ENCODE measurements around the gene TMEM178A.

The TMEM178A gene

DNA sequence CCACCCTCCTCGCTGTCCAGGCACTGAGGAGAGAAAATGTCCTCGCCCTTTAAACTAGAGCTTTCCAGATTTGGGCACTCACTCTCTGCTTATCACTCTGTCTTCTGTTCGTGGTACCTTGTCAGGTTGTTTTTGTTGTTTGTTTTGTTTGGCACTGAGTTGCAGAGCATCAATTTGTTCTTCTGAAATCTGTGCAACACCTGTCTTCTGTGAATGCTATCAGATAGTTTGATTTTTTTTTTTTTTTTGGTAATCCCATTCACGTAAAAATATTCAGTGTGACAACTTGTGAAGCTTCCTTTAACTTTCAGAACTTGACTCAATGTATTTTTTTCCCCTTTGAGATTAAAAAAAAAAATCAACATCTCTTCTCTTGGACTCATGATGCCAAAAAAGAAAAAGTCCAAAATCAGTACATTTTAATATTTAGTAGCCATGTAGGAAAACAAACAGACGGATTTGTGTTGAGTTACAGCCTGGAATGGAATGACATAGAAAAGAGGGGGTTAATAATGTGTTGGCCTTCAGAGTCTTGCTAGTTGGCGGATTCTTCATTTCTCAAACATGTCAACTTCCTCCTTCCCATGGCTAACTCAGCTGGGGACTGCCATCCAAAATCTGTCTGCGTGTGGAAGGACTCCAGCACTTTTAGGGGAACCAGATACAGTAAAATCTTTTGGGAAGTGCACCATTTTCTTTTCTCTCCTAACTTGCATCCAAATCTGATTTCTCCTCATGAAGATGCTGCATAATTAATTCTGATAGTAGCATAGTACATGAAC is 1.6 kb downstream of the TMEM178A start:
- peaks cover 4% of the 10 kb centered on the region for H3K4me1 ChIP-seq (ENCODE audit: control insufficient read depth, insufficient read depth, low read length)
- H3K36me3 ChIP-seq (ENCODE audit: control insufficient read depth, insufficient read depth, low read length) = no peaks in the 10 kb centered on the region
- H3K27ac ChIP-seq (ENCODE audit: low read depth, low read length) = no peak overlapping the region
- peak overlapping the region; percentile 61 for H3K4me3 ChIP-seq (ENCODE audit: low read length)
- no peak overlapping the region for H3K9ac ChIP-seq (ENCODE audit: low read length)
- H3K27me3 ChIP-seq (ENCODE audit: control insufficient read depth, insufficient read depth, low read length) = peaks cover 5% of the 10 kb centered on the region

DNA sequence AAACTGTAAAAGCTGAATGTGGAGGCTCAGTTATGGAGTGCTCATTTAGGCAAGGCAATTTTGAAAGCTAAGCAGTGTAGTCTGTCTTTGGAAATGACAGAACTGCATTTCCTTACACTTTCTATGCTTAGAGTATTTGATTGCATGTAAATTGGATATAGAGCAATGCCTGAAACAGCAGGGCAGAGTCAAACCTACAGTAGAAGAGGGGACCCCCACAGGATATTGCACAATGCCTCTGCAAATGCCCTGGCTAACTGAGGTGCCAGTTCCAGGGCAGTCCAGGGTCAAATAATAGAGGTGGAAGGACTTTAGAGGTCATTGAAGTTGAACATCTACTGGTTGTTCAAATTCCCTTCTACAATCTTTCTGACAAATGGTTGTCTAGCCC is 2.2 kb downstream of the TMEM178A start:
- H3K27me3 ChIP-seq (ENCODE audit: control insufficient read depth, insufficient read depth, low read length) = peaks cover 5% of the 10 kb centered on the region
- H3K36me3 ChIP-seq (ENCODE audit: control insufficient read depth, insufficient read depth, low read length) = no peaks in the 10 kb centered on the region
- H3K4me3 ChIP-seq (ENCODE audit: low read length) = no peak overlapping the region
- no peak overlapping the region for H3K9ac ChIP-seq (ENCODE audit: low read length)
- peaks cover 4% of the 10 kb centered on the region for H3K4me1 ChIP-seq (ENCODE audit: control insufficient read depth, insufficient read depth, low read length)
- H3K27ac ChIP-seq (ENCODE audit: low read depth, low read length) = no peak overlapping the region

DNA sequence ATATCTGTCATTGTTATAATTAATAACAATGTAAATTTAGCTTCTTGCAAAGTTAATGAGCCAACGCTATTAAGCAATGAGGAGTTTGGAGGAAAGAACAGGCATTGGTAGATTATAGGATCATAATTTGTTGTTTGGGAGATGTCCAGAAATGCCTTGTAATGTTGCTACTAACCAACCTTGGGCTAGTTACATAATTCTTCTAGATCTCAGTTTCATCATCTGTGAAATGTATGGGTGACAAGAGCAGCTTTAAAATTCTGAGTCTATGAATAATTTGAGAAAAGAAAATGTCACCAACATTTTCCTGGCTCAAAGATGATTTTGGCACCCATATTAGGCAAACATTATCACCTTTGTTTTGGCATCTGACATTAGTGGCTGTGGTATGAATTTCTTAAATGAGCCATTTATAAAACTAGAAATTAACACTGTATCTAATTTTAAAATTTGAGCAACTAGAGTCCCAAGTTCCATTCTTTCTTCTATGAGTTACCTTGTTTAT is 2.9 kb downstream of the TMEM178A start:
- Histone ChIP-seq H3K27me3 (ENCODE audit: control insufficient read depth, insufficient read depth, low read length) (peaks cover 5% of the 10 kb centered on the region), H3K4me1 (ENCODE audit: control insufficient read depth, insufficient read depth, low read length) (peaks cover 4% of the 10 kb centered on the region), H3K27ac (ENCODE audit: low read depth, low read length) (no peak overlapping the region)

DNA sequence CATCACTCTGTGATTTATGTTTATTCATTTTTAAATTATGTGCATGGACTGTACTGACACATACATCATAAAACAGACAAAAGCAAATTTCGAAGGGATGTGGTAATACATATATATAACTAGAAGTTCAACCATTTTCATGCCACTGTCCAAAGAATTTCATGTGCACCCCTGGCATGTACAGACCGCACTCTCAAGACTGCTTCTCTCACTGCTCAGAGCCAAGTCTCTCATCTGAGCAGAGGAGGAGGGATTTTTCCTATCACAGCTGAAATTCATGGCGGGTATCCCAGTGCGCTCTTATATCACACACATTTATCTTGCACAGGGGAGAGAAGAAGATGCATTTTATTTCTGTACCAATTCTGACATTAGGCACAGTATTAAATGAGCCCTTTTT is 5.9 kb downstream of the TMEM178A start:
- peaks cover 5% of the 10 kb centered on the region for H3K27me3 ChIP-seq (ENCODE audit: control insufficient read depth, insufficient read depth, low read length)
- H3K4me3 ChIP-seq (ENCODE audit: low read length) = no peak overlapping the region
- H3K27ac ChIP-seq (ENCODE audit: low read depth, low read length) = no peak overlapping the region
- peaks cover 4% of the 10 kb centered on the region for H3K4me1 ChIP-seq (ENCODE audit: control insufficient read depth, insufficient read depth, low read length)
- no peak overlapping the region for H3K9ac ChIP-seq (ENCODE audit: low read length)
- H3K36me3 ChIP-seq (ENCODE audit: control insufficient read depth, insufficient read depth, low read length) = no peaks in the 10 kb centered on the region

More for the DNA sequence above, 2.9 kb downstream of the TMEM178A start:
- H3K36me3 ChIP-seq (ENCODE audit: control insufficient read depth, insufficient read depth, low read length) = no peaks in the 10 kb centered on the region
- no peak overlapping the region for H3K9ac ChIP-seq (ENCODE audit: low read length)
- H3K4me3 ChIP-seq (ENCODE audit: low read length) = no peak overlapping the region

DNA sequence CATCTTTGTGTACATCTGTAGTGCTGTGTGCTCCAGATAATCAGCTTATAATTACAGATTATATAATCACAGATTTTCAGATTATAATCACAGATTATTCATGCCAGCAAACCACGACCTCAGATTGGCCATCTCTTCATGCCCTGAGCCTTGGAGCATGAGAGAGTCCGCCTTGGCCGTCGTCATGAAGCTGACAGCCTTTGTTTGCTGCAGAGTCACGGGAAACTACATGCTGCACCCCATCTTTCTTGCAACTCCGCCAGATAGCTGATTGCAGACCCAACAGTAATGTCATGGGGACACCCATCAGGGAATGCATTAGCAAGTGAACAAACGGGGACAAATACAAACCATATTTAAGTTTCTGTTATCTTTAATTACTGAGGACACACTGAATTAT is 7.3 kb downstream of the TMEM178A start:
- Histone ChIP-seq H3K4me1 (ENCODE audit: control insufficient read depth, insufficient read depth, low read length) (no peaks in the 10 kb centered on the region), H3K4me3 (ENCODE audit: low read length) (no peak overlapping the region), H3K27ac (ENCODE audit: low read depth, low read length) (no peak overlapping the region), H3K27me3 (ENCODE audit: control insufficient read depth, insufficient read depth, low read length) (no peaks in the 10 kb centered on the region), H3K9ac (ENCODE audit: low read length) (no peak overlapping the region), H3K36me3 (ENCODE audit: control insufficient read depth, insufficient read depth, low read length) (no peaks in the 10 kb centered on the region)

DNA sequence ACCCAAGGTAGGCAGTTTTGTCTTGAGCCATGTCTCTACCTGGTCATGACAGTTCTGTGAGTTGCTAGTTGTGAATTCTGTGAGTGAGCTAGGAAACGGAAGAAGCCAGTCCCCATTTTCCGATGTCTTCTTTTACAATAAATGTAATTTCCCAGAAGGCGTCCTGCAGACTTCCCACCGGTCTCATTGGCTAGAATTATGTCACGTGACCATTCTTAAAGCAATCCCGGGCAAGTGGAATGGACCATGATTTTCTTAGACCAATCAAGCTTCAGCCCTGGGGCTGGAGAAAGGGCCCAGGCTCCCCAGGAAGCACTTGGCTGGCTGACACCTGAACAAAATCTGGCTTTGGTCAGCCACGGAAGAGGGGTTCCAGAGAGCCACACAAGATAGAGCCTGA is 10.6 kb downstream of the TMEM178A start:
- H3K4me3 ChIP-seq (ENCODE audit: low read length) = no peak overlapping the region

DNA sequence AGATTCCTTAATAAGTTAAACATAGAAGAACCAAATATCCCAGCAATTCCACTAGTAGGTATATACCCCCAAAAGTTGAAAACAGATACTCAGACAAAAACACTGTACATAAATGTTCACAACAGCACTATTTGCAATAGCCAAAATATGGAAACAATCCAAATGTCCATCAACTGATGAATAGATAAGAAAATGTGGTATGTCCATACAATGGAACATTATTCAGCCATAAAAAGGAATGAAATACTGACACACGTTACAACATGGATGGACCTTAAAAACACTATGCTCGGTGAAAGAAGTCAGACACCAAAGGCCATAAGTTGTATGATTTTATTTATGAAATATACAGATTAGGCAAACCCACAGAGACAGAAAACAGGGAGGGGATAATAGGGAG is 12.5 kb downstream of the TMEM178A start:
- H3K4me3 ChIP-seq (ENCODE audit: low read length) = no peak overlapping the region
- no peak overlapping the region for H3K27ac ChIP-seq (ENCODE audit: low read depth, low read length)
- H3K27me3 ChIP-seq (ENCODE audit: control insufficient read depth, insufficient read depth, low read length) = no peaks in the 10 kb centered on the region
- no peak overlapping the region for H3K9ac ChIP-seq (ENCODE audit: low read length)
- no peaks in the 10 kb centered on the region for H3K4me1 ChIP-seq (ENCODE audit: control insufficient read depth, insufficient read depth, low read length)
- no peaks in the 10 kb centered on the region for H3K36me3 ChIP-seq (ENCODE audit: control insufficient read depth, insufficient read depth, low read length)

More for the DNA sequence above, 10.6 kb downstream of the TMEM178A start:
- Histone ChIP-seq H3K27ac (ENCODE audit: low read depth, low read length) (no peak overlapping the region), H3K9ac (ENCODE audit: low read length) (no peak overlapping the region), H3K36me3 (ENCODE audit: control insufficient read depth, insufficient read depth, low read length) (no peaks in the 10 kb centered on the region), H3K4me1 (ENCODE audit: control insufficient read depth, insufficient read depth, low read length) (no peaks in the 10 kb centered on the region), H3K27me3 (ENCODE audit: control insufficient read depth, insufficient read depth, low read length) (no peaks in the 10 kb centered on the region)

DNA sequence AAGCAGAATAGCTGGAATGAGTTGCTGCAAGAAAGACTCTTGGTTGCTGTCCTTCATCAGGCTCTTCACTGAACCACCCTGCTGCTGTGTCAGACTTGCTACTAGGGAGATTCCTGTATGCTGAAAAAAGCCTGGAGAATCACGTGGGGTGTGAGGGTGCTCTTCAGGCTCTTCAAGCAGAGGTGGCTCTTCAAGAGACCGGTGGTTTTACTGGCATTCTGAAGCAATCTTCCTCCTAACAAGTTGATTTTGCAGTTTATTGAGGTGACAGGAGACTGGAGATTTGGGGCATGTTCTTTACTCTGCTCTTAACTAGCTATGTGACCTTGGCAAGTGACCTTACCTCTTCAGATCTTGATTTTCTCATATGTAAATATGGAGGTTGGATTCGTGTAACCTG is 14.1 kb downstream of the TMEM178A start:
- no peak overlapping the region for H3K9ac ChIP-seq (ENCODE audit: low read length)
- H3K4me1 ChIP-seq (ENCODE audit: control insufficient read depth, insufficient read depth, low read length) = no peaks in the 10 kb centered on the region
- H3K27ac ChIP-seq (ENCODE audit: low read depth, low read length) = no peak overlapping the region
- no peaks in the 10 kb centered on the region for H3K36me3 ChIP-seq (ENCODE audit: control insufficient read depth, insufficient read depth, low read length)
- H3K4me3 ChIP-seq (ENCODE audit: low read length) = no peak overlapping the region
- no peaks in the 10 kb centered on the region for H3K27me3 ChIP-seq (ENCODE audit: control insufficient read depth, insufficient read depth, low read length)

DNA sequence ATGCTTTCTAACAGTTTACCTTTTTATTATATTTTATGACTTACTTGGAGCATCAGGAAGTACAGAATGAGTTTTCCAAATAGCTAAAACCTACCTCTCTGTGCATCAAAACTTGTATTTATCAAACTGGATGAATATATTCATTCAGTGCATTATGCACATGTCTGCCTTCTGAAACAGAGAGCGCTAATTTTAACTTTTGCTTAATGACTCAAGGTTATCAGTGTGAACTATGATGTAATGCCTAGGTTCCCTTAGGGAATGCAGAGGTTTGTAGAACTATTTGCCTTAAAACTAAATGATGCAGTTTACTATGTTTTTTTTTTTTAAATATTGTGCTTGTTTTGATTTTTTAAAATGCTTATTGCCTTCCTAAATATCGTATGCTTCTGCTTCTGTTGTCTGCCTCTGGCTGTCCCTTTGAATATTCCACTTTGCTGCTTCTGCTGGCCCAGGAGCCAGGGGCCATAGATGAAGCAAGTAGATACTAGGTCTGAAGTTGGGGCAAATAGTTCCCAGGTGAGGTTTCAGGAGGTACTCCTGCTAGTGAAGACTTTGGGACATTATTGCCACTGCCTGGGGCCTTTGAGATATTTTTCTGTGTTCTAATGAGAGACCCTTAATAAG is 16.5 kb downstream of the TMEM178A start:
- no peak overlapping the region for H3K27ac ChIP-seq (ENCODE audit: low read depth, low read length)
- H3K27me3 ChIP-seq (ENCODE audit: control insufficient read depth, insufficient read depth, low read length) = no peaks in the 10 kb centered on the region
- no peak overlapping the region for H3K4me3 ChIP-seq (ENCODE audit: low read length)
- H3K9ac ChIP-seq (ENCODE audit: low read length) = no peak overlapping the region
- no peaks in the 10 kb centered on the region for H3K36me3 ChIP-seq (ENCODE audit: control insufficient read depth, insufficient read depth, low read length)
- H3K4me1 ChIP-seq (ENCODE audit: control insufficient read depth, insufficient read depth, low read length) = no peaks in the 10 kb centered on the region

DNA sequence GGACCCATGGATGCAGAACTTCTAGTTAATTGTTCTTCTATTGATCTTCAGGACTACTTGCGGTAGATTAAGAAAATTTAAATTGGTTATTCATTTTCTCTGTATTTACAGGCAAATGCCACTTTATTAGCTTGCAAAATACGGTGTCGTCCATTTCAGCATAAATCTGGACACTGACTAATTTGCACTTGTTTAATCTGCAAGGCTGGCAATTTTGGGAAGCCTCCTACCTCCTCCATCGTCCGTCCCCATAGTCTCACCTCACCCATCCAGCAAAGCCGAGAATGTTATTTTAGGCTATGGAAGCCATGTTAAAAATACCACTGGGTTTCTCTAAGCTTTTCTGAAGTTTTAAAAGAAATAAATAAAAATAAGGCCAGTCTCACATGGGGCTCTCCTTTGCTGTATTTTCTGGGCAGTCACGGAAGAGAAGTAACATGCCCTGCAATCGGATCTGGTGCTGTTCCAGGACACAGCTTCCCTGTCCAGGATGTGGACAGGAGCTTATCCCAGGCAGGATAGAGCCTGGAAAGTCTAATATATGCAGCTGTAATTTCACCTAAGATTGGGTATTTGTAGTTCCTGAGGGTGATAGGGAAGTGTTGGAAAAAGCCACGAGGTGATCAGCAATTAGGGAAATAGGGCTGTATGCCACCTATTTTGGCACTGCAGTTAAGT is 17.4 kb downstream of the TMEM178A start:
- Histone ChIP-seq H3K27me3 (ENCODE audit: control insufficient read depth, insufficient read depth, low read length) (no peaks in the 10 kb centered on the region), H3K27ac (ENCODE audit: low read depth, low read length) (no peak overlapping the region), H3K36me3 (ENCODE audit: control insufficient read depth, insufficient read depth, low read length) (no peaks in the 10 kb centered on the region), H3K4me1 (ENCODE audit: control insufficient read depth, insufficient read depth, low read length) (no peaks in the 10 kb centered on the region), H3K4me3 (ENCODE audit: low read length) (no peak overlapping the region), H3K9ac (ENCODE audit: low read length) (no peak overlapping the region)

DNA sequence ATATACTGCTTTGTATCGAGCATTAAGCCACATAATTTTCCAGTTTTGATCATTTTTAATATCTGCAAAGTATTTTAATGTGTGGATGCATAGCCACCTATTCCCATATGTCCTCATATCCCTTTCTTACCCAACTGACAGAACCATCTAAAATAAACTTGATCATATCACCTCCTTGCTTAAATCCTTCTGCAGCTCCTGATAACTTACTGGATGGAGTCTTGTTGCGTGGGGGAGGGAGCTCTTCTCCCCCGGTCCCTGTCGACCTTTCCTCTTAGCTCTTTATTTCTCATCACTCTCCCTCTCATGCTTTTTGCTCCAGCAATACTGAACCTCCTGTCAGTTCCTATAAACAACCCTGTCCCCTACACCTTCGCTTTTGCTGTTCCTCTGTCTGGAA is 18.7 kb downstream of the TMEM178A start:
- Histone ChIP-seq H3K27ac (ENCODE audit: low read depth, low read length) (no peak overlapping the region), H3K4me1 (ENCODE audit: control insufficient read depth, insufficient read depth, low read length) (no peaks in the 10 kb centered on the region), H3K36me3 (ENCODE audit: control insufficient read depth, insufficient read depth, low read length) (no peaks in the 10 kb centered on the region), H3K4me3 (ENCODE audit: low read length) (no peak overlapping the region), H3K27me3 (ENCODE audit: control insufficient read depth, insufficient read depth, low read length) (no peaks in the 10 kb centered on the region), H3K9ac (ENCODE audit: low read length) (no peak overlapping the region)

DNA sequence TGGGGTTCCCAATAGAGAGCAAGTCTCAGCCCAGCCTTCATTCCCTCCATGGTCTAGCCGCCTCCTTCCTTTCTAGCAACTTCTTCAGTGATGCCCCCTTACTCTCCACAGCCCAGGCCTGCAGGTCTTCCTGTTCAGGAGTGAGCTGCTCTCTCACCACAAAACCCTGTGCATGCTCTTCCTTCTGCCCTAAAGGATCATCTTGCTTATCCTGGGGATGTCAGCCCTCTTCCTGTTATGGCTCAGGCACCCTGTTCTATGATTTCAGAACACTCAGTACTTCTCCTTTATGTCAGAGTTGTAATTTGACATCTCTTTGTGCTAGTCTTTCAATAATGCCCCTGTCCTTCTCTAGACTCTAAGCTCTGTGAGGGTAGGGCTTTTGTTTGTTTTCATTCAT is 19.4 kb downstream of the TMEM178A start:
- H3K9ac ChIP-seq (ENCODE audit: low read length) = no peak overlapping the region
- no peaks in the 10 kb centered on the region for H3K4me1 ChIP-seq (ENCODE audit: control insufficient read depth, insufficient read depth, low read length)
- no peaks in the 10 kb centered on the region for H3K27me3 ChIP-seq (ENCODE audit: control insufficient read depth, insufficient read depth, low read length)
- no peak overlapping the region for H3K4me3 ChIP-seq (ENCODE audit: low read length)
- no peaks in the 10 kb centered on the region for H3K36me3 ChIP-seq (ENCODE audit: control insufficient read depth, insufficient read depth, low read length)
- H3K27ac ChIP-seq (ENCODE audit: low read depth, low read length) = no peak overlapping the region
